SH-SY5Y (cell line): Measurements from ENCODE around the gene ATP11C.

Experiments
- GATA2 ChIP-seq: IDR thresholded peaks from 2 replicates; pipeline ENCODE4 v1.6.1; 2011; ENCODE audit warnings: mild to moderate bottlenecking, low read depth, low read length
- GATA3 ChIP-seq: IDR thresholded peaks from 2 replicates; pipeline ENCODE4 v1.6.1; 2011; ENCODE audit warnings: low read depth, mild to moderate bottlenecking, low read length, moderate library complexity

GRCh38 chrX:139832718-139833309 lies 100.0 kb downstream of the ATP11C start:
- no peak for TF ChIP-seq GATA2
- TF ChIP-seq GATA3: no peak
